HG02973 (cell line): Measurements from ENCODE around the gene HGFAC.

Source experiments
- ATAC-seq: cut with Tn5 transposase; IDR thresholded peaks from one replicate; pipeline ENCODE4 v1.9.1; 2021; ENCODE audit warnings: moderate library complexity; ENCODE audit not compliant: unreplicated experiment

The HGFAC gene

DNA sequence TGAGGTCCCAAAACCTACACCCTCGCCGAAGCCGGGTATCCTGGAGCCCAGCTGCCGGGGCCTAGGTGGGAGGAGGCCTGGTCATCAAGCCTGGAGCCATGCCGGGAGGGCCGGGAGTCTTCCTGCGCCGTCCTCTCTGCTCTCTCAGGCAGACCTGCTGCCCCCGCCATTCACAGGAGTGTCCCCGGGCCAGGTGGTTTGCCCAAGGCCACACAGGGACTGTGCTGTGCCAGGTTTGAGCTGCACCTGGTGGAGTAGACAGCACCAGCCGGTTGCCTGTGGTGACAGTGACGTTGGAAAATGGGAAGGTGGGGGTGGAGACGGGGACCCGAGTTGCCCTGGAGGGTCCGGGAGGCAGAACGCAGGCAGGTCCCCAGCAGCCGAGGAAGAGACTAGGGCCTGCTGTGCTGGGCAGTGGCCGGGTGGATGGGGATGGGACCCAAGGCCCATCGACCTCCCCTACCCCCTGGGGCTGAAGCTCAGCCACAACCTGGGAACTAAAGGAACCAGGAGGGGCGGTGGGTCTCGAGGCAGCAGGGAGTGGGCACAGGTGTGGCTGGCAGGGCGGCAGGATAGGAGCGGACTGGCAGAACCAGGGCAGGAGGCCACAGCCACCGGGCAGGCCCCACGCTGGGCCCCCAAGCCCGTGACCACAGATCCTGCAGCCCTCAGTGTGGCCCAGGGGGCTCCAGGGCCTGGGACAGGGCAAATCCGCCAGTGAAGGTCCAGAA, 30.8 kb downstream of the HGFAC start:
- no peak for ATAC-seq

DNA sequence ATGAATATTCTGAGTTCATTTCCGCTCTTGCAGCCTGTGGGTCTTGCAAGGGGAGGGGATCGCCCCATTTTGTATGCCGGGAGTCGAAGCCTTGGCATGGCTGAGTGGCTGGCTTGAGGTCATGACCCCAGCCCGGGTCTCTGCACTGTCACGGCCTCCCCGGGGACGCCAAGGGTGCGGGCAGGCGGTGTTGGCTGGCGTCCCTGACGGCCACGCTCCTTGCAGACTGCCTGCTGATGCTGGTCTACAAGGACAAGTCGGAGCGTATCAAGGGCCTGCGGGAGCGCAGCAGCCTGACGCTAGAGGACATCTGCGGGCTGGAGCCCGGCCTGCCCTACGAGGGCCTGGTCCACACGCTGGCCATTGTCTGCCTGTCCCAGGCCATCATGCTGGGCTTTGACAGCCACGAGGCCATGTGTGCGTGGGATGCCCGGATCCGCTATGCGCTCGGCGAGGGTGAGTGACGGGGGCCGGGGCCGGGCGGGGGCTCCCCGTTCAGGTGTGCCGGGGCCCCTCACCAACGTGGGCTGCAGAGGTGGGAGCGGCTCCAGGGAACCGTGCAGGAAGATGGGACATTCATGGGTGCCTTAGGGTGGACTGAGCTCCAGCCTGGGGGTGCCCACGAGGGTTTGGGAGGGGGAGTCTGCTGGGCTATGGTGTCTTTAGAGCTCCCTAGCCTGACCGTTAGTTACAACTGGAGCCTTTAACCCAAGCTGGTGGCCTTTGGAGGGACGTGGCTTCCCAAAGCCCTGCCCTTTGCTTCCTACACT, 31.6 kb downstream of the HGFAC start:
- no peak for ATAC-seq

DNA sequence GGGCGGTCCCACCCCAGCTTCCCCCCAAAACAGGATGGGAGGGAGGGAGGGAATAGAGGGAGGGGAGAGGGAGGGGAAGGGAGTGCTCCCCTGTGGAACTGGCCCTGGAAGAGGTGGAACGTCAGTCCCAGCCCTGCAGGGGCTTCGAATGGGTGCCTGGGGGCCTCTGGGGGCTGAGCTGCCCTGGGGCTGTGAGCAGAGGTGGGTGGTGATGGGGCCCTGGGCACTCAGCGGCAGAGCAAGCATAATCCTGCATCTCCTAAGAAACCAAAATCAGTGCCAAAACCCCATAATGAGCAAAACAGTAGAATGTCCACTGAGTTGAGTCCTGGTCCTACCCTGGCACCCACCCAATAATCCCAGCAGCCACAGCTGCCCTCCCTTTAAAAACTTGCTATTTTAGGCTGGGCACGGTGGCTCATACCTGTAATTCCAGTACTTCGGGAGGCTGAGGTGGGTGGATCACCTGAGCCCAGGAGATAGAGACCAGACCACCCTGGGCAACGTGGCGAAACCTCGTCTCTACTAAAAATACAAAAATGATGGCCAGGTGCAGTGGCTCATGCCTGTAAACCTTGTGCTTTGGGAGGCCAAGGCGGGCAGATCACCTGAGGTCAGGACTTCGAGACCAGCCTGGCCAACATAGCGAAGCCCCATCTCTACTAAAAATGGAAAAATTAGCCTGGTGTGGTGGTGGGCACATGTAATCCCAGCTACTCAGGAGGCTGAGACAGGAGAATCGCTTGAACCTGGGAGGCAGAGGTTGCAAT, 32.4 kb downstream of the HGFAC start:
- no peak for ATAC-seq

DNA sequence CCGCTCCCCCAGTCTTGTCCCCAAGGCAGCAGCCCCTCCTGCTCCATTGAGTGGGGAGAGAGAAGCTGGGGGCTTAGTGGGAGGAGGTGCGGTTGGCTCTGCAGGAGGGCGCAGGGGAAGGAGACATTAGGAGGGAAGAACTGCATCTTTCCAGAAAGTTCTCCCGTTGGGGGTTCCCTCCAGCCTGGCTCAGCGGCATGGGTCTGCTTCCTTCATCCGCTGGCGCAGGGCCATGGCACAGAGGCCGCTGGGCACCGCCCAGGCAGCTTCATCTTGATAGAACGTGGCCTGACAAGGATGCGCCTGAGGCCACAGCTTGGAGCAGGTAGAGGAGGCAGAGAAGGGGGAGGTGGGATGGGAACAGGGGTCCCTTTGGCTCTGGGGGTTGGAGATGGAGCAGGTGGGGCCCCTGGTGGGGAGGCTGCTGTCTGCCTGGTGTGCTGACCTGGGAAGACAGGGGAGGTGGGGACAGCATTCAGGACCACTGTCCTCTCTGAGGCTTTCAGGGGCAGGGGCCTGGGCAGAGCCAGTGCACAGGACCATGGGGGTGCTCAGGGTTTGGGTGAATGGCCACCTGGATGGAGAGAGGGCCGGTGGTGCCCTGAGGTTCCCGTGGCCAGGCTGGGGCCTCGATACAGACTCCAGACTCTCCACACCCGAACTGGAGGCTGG, 33.4 kb downstream of the HGFAC start:
- ATAC-seq = no peak

DNA sequence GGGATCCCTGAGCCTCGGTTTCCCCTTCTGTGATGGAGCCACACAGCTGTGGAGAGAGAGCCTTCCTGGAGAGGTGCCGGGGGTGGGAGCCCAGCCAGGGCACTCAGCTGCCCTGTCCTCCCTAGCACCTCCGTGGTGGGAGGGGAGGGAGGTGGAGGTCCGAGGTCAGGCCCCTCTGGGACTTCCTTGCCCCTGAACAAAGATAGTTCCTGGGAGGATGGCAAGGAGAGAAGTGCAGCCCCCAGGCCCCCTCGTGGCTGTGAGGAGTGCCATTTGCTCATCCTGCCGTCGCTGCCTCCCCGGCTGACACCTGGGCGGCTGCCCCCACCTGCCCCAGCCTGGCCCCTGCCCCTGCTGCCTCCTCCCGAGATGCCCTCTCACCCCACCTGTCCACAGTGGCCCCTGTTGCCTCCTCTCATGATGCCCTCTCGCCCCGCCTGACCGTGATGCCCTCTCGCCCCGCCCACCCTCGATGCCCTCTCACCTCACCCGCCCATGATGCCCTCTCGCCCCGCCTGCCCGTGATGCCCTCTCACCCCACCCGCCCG, 34.0 kb downstream of the HGFAC start:
- no peak for ATAC-seq

DNA sequence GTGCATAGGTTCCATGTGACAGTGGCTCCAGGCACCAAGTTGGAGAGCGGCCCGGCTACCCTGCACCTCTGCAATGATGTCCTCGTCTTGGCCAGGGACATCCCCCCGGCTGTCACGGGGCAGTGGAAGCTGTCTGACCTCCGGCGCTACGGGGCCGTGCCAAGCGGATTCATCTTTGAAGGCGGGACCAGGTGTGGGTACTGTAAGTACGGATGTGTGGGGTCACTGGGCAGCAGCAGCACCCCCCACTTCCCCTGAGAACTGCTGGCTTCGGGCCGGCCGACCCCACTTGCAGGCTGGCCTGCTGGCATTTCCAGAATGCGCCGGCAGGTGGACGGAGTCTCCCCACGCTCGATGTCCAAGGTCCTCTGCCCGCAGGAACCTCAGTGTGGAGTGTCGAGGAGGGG, 34.6 kb downstream of the HGFAC start:
- no peak for ATAC-seq

DNA sequence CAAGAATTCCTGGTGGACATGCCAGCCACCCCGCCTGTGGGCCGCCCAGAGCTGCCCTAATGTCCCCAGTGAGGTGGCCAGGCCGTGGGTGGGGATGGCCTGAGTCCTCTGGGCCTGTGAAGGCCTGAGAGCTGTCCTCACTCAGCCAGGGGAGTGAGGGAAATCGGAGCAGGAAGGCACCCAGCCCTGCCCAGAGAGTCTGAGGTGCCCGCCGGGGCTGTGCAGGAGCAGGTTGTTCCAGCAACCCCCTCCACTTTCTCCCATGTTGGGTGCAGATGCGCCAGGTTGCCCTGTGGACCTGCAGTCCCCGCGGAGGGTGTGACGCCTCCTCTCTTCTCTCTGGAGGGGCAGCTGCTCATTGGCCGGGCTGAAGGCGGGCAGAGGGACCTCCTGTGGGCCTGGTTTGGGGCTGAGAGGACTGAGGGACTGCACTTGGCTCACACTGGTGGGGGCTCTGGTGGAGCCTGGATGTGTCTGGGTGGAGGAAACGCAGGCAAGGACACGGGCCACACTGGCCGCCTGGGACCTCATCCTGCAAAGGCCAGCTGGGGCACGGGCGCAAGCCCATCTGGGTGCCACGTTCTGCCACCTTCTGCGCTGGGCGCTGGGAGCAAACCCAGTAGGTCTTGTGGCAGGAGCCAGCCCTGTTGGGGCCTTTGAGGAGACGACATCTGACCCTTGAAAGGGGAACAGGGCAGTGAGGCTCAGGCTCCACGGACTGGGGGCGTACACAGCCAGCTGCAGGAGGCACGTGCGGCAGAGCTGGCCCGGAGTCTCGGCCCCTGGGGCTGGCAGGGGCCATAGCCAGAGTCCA, 35.4 kb downstream of the HGFAC start:
- ATAC-seq = no peak

DNA sequence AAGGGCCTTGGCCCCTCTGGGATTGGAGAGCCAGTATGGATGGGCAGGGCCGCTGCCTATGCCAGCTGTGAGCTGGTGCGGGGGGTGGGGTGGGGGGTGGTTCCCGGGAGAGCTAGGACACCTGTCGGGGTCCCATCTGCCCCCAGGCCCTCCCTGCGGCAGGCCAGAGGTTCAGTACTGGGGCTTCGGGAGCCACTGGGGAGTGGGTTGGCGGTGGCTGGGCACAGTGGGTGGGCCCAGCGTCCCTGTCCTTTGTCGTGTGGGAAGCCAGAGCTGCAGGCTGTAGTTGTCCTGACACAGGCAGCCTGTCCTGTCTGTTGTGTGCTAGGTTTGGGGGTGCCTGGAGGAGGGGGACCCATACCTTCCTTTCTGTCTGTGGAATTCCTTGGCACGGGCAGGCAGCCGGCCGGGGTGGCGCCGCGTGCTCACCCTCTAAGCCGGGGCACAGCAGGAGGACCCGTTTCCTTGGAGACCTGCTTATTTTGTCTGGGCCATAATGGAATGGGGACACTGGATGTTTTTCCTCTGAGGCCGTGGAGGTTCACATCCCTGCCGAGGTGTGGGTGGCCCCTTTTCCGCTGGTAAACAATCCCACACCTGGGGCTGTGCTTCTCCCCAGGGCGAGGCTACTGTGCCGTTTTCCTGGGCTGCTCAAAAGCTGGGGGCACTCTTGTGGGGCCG, 36.1 kb downstream of the HGFAC start:
- ATAC-seq = no peak

DNA sequence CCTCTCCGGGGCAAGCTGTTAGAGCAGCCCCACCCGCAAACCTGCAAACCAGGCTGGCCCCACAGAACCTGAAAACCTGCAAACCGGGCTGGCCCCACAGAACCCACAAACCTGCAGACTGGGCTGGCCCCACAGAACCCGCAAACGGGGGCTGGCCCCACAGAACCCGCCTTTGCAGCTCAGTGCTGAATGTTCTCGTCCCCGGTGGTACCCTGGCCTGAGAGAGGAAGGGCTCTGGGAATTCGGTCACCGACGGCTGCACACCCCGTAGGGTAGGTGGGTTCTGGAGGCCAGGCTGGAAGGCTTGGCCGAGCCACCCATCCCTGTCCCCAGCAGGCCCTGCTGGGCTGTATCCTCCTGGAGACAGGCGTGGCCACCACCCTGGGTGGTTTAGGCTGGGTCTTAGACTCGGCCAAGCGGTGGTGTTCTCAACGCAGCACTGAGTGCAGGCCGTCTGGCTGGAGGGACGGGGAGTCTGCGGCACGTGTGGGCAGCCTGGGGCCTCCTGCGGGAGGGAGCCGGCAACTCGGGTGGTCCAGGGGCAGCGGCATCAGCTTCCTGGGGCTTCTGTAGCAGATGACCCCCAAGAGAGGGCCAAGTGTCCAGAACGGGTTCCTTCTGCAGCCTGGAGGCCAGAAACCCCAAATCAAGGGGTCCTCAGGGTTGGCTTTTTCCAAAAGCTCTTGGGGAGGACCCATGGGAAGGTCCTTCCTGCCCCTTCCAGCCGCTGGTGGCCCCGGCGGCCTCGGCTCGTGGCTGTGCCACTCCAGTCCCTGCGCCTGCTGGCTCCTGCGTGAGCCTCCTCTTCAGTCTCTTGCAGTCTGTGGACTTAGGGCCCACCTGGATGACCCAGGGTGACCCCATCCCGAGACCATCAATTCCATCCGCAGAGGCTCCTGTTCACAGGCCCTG, 36.9 kb downstream of the HGFAC start:
- no peak for ATAC-seq

DNA sequence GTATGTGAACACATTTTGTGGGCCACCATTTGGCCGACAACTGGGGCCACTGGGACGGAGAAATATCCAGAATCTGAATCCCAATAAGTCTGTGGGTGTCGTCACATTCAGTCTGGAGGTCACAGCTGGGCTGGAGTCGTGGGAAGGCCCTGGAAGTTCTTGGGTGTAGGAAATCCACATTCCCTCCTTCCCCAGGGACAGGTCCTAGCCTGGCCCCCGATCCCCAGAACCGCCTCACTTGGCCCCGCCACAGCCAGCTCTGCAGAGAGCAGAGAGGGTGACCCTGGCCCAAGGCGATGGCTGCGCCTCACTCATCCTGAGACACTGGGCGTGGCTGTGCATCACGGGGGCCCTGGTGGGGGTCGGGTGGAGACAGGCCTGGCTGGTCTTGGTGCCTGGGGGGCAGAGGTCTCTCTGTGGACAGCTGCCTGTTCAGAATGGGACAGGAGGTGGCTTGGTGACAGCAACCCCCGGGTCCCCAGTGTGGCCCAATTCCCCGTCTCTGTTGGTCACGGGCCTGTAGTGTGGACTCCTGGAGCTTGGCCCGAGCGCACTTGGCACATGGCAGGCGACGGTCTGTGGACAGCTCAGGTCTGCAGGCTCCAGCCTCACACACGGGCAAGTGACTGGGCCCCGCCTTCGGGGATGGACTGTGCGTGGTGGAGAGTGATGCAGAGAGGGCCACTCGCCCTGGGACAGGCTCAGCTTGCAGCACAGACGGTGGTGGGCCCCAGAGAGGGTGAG, 37.8 kb downstream of the HGFAC start:
- no peak for ATAC-seq

DNA sequence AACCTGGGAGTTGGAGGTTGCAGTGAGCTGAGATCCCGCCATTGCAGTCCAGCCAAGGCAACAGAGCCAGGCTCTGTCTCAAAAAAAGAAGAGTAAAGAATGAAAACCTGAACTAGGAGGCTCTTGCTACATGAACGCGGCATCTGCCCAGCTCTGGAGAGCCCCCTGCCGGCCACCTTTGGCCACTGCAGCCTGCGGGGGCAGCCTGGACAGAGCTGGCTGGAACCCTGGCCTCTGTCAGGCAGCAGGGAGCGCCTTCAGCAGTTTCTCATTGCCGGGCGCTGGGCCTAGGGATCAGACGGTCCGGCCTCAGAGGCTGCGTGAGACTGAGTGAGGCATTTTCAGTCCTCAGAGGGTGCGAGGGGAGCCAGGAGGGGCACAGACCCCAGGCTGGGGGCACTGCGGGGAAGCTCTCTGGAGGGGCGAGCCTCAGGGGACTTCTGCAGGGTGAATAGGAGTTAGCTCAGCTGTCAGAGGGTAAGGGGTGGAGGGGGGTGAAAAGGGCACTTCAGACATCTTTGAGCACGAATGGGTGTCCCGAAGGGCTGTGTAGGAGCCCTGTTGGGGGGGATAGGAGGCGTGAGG, 38.9 kb downstream of the HGFAC start:
- no peak for ATAC-seq

DNA sequence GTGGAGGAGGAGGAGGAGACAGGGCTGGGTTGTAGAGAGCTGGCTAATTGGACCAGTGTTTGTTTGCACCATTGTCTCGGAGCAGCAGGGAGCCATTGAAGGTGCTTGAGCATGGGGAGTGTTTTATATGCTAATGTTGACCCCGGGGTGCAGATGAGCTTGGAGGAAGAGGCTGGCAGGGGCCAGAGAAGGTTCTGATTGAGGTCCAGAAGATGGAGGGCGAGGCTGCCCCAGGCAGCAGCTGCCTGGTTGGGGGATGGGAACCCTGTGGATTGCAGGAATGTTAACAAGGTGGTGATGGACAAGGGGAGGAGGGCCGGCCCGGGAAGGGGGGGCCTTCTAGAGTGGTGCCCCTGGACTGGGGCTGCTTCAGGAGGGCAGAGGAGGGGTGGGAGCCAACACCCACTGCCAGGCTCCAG, 39.4 kb downstream of the HGFAC start:
- no peak for ATAC-seq

DNA sequence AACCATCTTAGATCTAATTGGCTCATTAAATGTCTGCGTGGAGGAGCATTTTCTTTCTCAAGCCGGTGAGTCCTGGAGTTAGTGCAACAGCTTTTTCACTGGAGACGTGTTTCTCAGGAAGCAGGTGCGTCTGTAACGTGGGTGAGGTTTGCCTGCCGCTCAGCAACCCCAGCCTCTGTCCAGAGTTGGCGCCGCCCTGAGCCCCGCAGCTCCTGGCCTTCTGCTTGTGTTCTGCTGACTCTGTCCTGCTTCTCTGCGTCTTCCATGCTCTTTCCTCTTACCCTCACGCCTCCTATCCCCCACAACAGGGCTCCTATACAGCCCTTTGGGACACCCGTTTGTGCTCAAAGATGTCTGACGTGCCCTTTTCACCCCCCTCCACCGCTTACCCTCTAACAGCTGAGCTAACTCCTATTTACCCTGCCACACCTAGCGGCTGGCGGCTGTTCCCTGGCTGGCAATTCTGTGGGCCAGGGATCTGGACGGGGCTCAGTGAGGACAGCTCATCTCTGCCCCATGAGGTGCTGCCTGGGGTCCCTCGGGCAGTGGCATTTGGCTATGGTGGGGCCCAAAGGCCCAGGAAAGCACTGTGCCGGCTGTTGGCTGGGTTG, 40.1 kb downstream of the HGFAC start:
- no peak for ATAC-seq

DNA sequence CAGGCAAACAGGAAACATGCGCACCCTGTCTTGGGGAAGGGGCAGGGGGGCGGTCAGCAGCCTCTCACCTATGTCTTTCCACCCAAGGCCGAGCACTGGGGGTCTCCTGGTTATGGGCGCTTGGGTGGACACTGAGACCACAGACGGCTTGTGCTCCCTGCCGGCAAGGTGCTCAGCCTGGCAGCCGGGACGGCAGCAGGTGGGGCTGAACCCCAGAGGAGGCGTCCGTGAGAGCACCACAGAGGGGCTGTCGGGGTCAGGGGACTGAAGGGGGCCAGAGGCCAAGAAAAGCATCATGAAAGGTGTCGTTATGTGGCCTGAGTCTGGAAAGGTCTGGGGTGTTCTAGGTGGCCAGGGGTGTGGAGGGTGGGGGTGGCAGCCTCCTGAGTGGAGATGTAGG, 40.9 kb downstream of the HGFAC start:
- ATAC-seq = no peak

DNA sequence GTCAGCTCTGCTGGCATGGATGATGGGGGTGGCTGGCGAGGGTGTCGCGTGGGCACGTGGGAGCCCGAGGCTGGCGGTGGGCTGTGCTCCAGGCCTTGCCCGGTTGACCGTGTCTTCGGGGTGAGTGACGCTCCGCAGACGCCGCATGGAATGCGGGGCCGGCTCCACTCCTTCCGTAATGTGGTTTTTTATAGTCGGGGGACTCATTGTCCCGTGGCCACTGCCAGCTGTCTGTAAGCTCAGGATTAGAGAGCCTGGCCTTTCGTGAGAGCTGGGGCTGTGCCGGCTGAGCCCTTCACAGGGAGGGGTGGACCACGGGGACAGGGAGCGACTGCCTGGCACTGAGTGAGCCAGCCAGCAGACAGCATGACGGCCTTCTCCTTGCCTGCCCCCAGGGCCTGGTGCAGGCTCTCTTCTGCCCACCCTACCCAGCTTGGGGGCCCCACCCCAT, 41.7 kb downstream of the HGFAC start:
- ATAC-seq = no peak

DNA sequence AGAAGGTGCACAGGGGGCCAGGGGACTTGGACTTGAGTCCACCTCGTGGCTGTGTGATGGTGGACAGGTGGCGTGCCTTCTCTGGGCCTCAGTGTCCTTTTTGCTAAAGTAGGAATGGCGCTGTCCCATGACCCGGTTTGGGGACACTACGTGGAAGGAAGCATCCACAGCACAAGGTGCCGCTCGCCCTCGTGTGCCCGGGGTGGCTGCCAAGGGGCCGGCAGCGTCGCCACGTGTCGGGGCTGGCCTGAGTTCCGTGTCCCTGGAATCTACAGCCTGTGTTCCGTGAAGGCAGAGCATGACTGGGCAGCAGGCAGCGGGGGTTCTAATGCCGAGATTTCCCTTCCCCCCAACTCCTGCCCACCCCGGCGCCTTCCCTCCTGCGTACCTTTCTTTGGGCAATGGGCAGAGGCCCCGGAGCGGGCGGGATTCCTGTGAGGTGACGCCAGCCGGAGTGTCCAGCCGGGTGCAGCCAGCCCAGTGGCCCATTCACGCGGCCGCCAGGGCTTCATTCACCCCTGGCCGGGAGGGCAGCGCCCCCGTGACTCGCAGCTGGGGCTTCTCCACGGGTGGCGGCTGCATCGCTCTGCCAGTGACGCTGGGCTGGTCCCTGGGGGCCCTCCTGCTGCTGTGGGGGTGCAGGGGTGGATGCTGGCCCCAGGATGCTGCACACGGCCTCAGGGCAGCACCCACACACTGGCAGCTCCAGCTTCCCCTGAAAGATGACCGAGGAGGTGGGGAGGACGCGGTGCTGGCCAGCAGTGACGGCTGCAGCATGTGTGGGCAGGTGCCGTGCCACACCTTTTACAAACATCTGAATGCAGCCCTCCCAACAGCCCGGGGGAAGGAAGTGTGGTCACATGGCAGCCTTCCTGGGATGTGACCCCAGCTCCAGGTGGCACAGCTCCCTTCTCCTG, 42.5 kb downstream of the HGFAC start:
- ATAC-seq = no peak
